ENCODE measurements around the gene MAP3K4. TPM values are rescaled to one million over a fixed set of nuclear protein-coding genes. Genes with fewer than 3 reads are reported as not detected.

Gene MAP3K4
- total RNA-seq, 2 experiments from 2014 or later: 38.5 to 55.0 TPM

- Mint-ChIP-seq H3K4me3 (no peak overlapping the region), H3K36me3 (peaks cover 25% of the 10 kb centered on the region), H3K9me3 (ENCODE audit: low read depth) (no peaks in the 10 kb centered on the region), H3K27ac (no peak overlapping the region), H3K4me1 (peaks cover 4% of the 10 kb centered on the region), H3K27me3 (no peaks in the 10 kb centered on the region)
- CTCF ChIA-PET: interaction anchor here (0.7 to 1.2 kb wide), 4 partner anchors 10 to 272 kb away, joined by 3 to 5 read pairs (median 4); no protein-coding TSS in a partner anchor
- DNase-seq (no peak), ATAC-seq (no peak)
Observed at GRCh38 chr6:161101517-161101916, 109.9 kb downstream of the MAP3K4 start.

- Mint-ChIP-seq H3K4me1 (peaks cover 4% of the 10 kb centered on the region), H3K36me3 (peaks cover 33% of the 10 kb centered on the region), H3K27me3 (no peaks in the 10 kb centered on the region), H3K9me3 (ENCODE audit: low read depth) (no peaks in the 10 kb centered on the region), H3K27ac (no peak overlapping the region), H3K4me3 (no peak overlapping the region)
- CTCF ChIA-PET: no interaction called here
- ATAC-seq (no peak), DNase-seq (no peak)
Observed at GRCh38 chr6:161103475-161103874, 111.9 kb downstream of the MAP3K4 start.

DNA sequence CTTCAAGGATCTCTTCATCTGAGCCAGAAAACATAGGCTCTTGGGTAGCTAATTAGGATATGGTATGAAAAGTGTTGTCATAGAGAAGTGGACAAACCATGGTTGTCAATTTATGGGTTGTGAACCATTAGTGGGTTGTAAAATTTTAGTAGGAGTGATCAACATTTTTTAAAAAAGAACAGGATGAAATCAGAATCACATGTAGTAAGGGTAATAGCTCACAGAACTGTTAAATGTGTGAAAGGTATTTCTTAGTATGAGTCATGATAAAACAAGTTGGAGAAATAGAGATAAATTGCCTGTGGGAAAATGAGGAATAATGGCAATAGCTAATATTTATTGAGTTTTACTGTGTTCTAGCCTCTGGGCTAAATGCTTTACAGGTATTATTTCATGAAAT is 113.4 kb downstream of the MAP3K4 start:
- Mint-ChIP-seq H3K36me3 (peaks cover 42% of the 10 kb centered on the region), H3K4me1 (peaks cover 4% of the 10 kb centered on the region), H3K27ac (no peak overlapping the region), H3K4me3 (no peak overlapping the region), H3K27me3 (no peaks in the 10 kb centered on the region), H3K9me3 (ENCODE audit: low read depth) (no peaks in the 10 kb centered on the region)
- no peak for DNase-seq
- ATAC-seq: no peak
- CTCF ChIA-PET: no interaction called here

DNA sequence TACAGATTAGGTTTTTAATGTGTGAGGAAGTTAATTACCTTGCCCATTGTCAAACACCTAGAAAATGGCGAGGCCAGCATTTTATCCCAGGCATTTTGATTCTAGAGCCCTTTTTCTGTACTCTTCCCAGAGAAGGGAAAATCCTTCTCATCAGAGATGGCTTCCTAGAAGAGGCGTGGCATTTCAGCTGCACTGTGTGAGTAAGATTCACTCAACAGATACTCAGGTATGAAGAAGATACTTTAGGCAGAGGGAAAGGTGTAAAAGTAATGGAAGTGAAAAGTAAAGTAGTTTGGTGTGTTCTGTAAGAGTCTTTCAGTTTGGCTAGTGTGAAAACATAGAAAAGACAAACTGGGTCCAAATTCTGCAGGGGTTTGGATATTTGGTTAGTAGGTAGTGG is 113.8 kb downstream of the MAP3K4 start:
- Mint-ChIP-seq H3K4me3 (no peak overlapping the region), H3K36me3 (peaks cover 46% of the 10 kb centered on the region), H3K9me3 (ENCODE audit: low read depth) (no peaks in the 10 kb centered on the region), H3K4me1 (peaks cover 7% of the 10 kb centered on the region), H3K27ac (peak overlapping the region; percentile 62), H3K27me3 (no peaks in the 10 kb centered on the region)
- CTCF ChIA-PET: no interaction called here
- no peak for ATAC-seq
- no peak for DNase-seq

DNA sequence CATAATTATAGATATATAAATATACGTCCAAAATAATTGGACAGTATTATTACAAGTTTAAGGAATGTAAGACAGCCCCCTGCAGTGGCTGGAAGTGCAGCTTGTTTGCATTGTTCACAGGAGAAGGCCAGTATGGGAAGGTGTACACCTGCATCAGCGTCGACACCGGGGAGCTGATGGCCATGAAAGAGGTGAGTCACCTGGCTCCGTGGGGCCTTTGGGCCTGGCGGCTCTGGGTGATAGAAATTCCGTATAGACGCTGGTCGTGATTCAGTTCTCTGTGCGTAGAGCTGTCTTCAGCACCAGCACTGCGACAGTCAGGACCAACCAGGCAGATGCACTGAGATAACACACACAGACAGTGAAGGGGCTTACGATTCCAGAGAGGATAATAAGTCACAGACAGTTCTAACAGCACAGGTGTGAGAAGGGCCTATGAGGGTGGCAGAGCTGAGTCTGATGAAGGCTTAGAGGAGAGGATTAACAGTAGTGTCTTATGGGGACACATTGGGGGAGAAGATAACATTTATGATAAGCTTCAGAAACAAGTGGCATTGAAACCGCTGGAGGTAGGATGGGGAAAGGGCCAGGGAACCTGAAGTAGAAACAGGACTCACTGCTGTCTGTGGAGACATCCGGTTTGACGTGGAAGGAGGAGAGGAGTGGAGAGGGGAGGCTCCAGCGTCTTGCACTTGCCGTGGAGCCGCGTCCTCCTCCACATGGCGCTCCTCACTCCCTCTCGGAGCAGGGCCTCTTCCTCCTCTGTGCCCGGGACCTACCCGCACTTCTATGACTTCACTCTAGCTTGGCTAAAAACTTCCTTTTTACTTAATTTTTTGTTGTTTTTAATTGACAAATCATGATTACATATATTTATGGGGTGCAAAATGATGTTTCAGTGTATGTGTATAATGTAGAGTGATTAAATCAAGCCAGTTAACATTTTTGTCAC is 116.5 kb downstream of the MAP3K4 start:
- no peak overlapping the region for H3K4me3 Mint-ChIP-seq
- no peak for DNase-seq
- CTCF ChIA-PET: no interaction called here
- ATAC-seq: no peak
- no peaks in the 10 kb centered on the region for H3K27me3 Mint-ChIP-seq
- no peak overlapping the region for H3K27ac Mint-ChIP-seq
- H3K4me1 Mint-ChIP-seq: peaks cover 24% of the 10 kb centered on the region
- no peaks in the 10 kb centered on the region for H3K9me3 Mint-ChIP-seq (ENCODE audit: low read depth)
- H3K36me3 Mint-ChIP-seq: peaks cover 62% of the 10 kb centered on the region

DNA sequence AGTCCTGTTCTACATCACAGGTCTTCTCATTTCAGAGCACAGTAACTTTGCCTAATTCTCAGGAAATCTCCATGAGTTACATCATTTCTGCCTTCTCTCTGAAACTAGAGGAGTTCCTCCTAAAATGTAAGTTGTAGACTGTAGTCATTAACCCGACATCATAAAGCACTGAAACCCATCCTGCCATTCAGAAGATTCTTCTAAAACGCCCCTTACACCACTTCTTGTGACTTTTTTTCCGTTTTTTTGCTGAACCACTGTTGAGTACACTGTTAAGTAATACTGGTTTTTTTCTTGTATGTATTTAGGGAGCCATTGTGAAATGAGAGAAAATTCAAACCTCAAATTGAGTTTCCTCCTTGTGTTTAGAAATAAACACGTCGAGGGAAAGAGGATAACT is 117.3 kb downstream of the MAP3K4 start:
- CTCF ChIA-PET: interaction anchor here (1.3 kb wide), 1 partner anchor 17 kb away, joined by 3 read pairs; no protein-coding TSS in a partner anchor
- Mint-ChIP-seq H3K4me3 (no peak overlapping the region), H3K27me3 (no peaks in the 10 kb centered on the region), H3K4me1 (peaks cover 27% of the 10 kb centered on the region), H3K9me3 (ENCODE audit: low read depth) (no peaks in the 10 kb centered on the region), H3K27ac (no peak overlapping the region), H3K36me3 (peaks cover 59% of the 10 kb centered on the region)
- ATAC-seq (no peak), DNase-seq (no peak)

GRCh38 chr6:161109366-161109765 is 117.8 kb downstream of the MAP3K4 start:
- H3K9me3 Mint-ChIP-seq (ENCODE audit: low read depth): no peaks in the 10 kb centered on the region
- no peaks in the 10 kb centered on the region for H3K27me3 Mint-ChIP-seq
- no peak overlapping the region for H3K27ac Mint-ChIP-seq
- DNase-seq (no peak), ATAC-seq (no peak)
- CTCF ChIA-PET: interaction anchor here (1.3 kb wide), 1 partner anchor 17 kb away, joined by 3 read pairs; no protein-coding TSS in a partner anchor
- H3K4me1 Mint-ChIP-seq: peaks cover 27% of the 10 kb centered on the region
- no peak overlapping the region for H3K4me3 Mint-ChIP-seq
- peaks cover 58% of the 10 kb centered on the region for H3K36me3 Mint-ChIP-seq

- Mint-ChIP-seq H3K27me3 (no peaks in the 10 kb centered on the region), H3K36me3 (peaks cover 60% of the 10 kb centered on the region), H3K27ac (no peak overlapping the region), H3K9me3 (ENCODE audit: low read depth) (no peaks in the 10 kb centered on the region), H3K4me3 (no peak overlapping the region), H3K4me1 (peaks cover 28% of the 10 kb centered on the region)
- CTCF ChIA-PET: interaction anchor here (1.3 kb wide), 2 partner anchors 9 to 18 kb away, joined by 3 read pairs; no protein-coding TSS in a partner anchor
- ATAC-seq (no peak), DNase-seq (no peak)
Observed at GRCh38 chr6:161110028-161110779, 118.6 kb downstream of the MAP3K4 start.

DNA sequence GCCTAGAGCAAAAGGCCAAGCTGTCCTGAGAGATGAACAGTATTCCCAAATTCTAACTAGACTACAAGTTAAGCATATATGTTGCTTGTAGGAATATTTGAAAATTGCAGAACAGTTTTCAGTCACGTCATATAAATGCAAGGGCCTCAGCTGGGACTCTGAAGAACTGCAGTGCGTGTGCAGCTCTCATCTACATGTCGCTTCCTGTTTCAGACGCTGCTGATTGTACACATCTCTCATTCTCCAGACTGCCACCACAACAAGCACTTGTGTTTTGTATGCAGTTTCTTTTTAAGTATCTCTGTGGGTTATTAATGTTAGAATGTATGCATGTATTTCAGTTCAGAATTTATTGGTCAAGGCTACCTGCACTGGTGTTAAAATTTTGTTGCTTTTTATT is 119.7 kb downstream of the MAP3K4 start:
- no peak overlapping the region for H3K4me3 Mint-ChIP-seq
- ATAC-seq: peak; percentile 92

DNA sequence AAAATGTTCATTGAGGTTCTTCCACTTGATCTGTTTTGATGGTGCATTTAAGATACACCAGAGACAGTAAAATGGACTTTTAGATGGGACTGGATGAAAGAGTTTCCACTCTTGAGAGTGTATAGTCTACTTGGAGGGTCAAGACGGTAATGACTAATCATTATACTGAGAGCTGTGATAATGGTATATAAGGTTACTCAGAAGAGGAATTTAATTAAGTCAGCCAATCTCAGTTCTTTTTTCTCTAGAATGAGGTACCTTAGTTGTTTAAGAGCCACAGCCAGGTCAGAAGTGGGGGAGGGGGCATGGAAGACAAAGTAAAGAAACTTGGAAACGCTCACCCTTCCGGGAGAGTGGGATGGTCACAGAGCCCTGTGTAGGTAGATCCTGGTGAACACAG is 123.9 kb downstream of the MAP3K4 start:
- CTCF ChIA-PET: no interaction called here

More for the DNA sequence above, 119.7 kb downstream of the MAP3K4 start:
- CTCF ChIA-PET: interaction anchor here (0.7 to 1.4 kb wide), 3 partner anchors 10 to 263 kb away, joined by 3 to 5 read pairs (median 3); no protein-coding TSS in a partner anchor
- peaks cover 32% of the 10 kb centered on the region for H3K4me1 Mint-ChIP-seq
- peaks cover 62% of the 10 kb centered on the region for H3K36me3 Mint-ChIP-seq
- DNase-seq: no peak
- no peaks in the 10 kb centered on the region for H3K9me3 Mint-ChIP-seq (ENCODE audit: low read depth)
- H3K27ac Mint-ChIP-seq: peak overlapping the region; percentile 67
- no peaks in the 10 kb centered on the region for H3K27me3 Mint-ChIP-seq

GRCh38 chr6:161116554-161116953 is 125.0 kb downstream of the MAP3K4 start:
- Mint-ChIP-seq H3K4me3 (no peak overlapping the region), H3K27ac (no peak overlapping the region), H3K27me3 (no peaks in the 10 kb centered on the region), H3K9me3 (ENCODE audit: low read depth) (no peaks in the 10 kb centered on the region), H3K4me1 (peaks cover 20% of the 10 kb centered on the region), H3K36me3 (peaks cover 73% of the 10 kb centered on the region)
- DNase-seq: no peak
- CTCF ChIA-PET: no interaction called here
- no peak for ATAC-seq

More for the DNA sequence above, 123.9 kb downstream of the MAP3K4 start:
- ATAC-seq: no peak
- DNase-seq: no peak
- Mint-ChIP-seq H3K27me3 (no peaks in the 10 kb centered on the region), H3K4me3 (no peak overlapping the region), H3K36me3 (peaks cover 67% of the 10 kb centered on the region), H3K4me1 (peaks cover 29% of the 10 kb centered on the region), H3K9me3 (ENCODE audit: low read depth) (no peaks in the 10 kb centered on the region), H3K27ac (no peak overlapping the region)

- CTCF ChIA-PET: no interaction called here
- H3K27ac Mint-ChIP-seq: no peak overlapping the region
- H3K4me3 Mint-ChIP-seq: no peak overlapping the region
- ATAC-seq: no peak
- H3K27me3 Mint-ChIP-seq: no peaks in the 10 kb centered on the region
- no peaks in the 10 kb centered on the region for H3K9me3 Mint-ChIP-seq (ENCODE audit: low read depth)
- H3K36me3 Mint-ChIP-seq: peaks cover 74% of the 10 kb centered on the region
- H3K4me1 Mint-ChIP-seq: peaks cover 13% of the 10 kb centered on the region
- no peak for DNase-seq
Observed at GRCh38 chr6:161117308-161117707, 125.7 kb downstream of the MAP3K4 start.

DNA sequence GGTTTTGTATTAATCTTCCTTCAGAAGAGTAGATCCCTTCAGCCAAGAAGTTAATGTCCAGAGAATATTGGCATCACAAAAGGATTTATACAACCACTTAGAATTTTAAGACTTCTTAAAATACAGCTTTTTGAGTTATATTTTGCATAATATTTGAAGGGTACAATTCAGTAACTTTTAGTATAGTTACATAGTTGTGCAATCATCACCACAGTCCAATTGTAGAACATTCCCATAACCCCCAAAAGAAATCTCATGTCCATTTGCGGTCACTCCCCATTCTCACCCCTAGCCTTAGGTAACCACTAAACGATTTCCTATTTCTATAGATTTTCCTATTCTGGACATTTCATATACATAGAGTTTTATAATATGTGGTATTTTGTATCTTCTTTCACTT is 126.4 kb downstream of the MAP3K4 start:
- peaks cover 74% of the 10 kb centered on the region for H3K36me3 Mint-ChIP-seq
- H3K4me3 Mint-ChIP-seq: no peak overlapping the region
- CTCF ChIA-PET: no interaction called here
- no peaks in the 10 kb centered on the region for H3K27me3 Mint-ChIP-seq
- H3K4me1 Mint-ChIP-seq: peaks cover 13% of the 10 kb centered on the region
- H3K9me3 Mint-ChIP-seq (ENCODE audit: low read depth): no peaks in the 10 kb centered on the region
- ATAC-seq (no peak), DNase-seq (no peak)
- no peak overlapping the region for H3K27ac Mint-ChIP-seq
